Esophagus muscularis mucosa (tissue), 3 donors: ENCODE data around the gene EGR2.

Source experiments
- POLR2A ChIP-seq: fragments of 450-650 bp; IDR thresholded peaks from one replicate; pipeline ENCODE4 v1.6.1; 2017; ENCODE audit warnings: antibody characterized with exemption, moderate library complexity, mild to moderate bottlenecking, low read depth
- POLR2AphosphoS5 ChIP-seq, 2 donors: sonication (generic); formaldehyde crosslinking; IDR thresholded peaks; one replicate each; pipeline ENCODE4 v1.6.1; 2017; ENCODE audit warnings: antibody characterized with exemption in 2 of 2
- TF ChIP-seq, protein P1 (sequence below), 3 experiments: fragments of 200-600 bp in 2 of 3; fragments of 450-650 bp in 1 of 3; sonication (generic) in 2 of 3; IDR thresholded peaks; one replicate each; pipeline ENCODE4 v1.5.1; 2017 to 2019; ENCODE audit warnings: antibody characterized with exemption in 3 of 3, mild to moderate bottlenecking in 2 of 3, moderate library complexity in 1 of 3

GRCh38 chr10:62830679-62831078, 14.5 kb upstream of the EGR2 start:
- TF ChIP-seq, protein P1, sequence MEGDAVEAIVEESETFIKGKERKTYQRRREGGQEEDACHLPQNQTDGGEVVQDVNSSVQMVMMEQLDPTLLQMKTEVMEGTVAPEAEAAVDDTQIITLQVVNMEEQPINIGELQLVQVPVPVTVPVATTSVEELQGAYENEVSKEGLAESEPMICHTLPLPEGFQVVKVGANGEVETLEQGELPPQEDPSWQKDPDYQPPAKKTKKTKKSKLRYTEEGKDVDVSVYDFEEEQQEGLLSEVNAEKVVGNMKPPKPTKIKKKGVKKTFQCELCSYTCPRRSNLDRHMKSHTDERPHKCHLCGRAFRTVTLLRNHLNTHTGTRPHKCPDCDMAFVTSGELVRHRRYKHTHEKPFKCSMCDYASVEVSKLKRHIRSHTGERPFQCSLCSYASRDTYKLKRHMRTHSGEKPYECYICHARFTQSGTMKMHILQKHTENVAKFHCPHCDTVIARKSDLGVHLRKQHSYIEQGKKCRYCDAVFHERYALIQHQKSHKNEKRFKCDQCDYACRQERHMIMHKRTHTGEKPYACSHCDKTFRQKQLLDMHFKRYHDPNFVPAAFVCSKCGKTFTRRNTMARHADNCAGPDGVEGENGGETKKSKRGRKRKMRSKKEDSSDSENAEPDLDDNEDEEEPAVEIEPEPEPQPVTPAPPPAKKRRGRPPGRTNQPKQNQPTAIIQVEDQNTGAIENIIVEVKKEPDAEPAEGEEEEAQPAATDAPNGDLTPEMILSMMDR (IDR thresholded peaks at IDR 0.05) = no peak
- TF ChIP-seq POLR2AphosphoS5 (IDR thresholded peaks at IDR 0.05) = no peak
- TF ChIP-seq POLR2A = no peak
